HG02759 (cell line): ENCODE results near the gene PRMT2.

ENCODE experiments used
- ATAC-seq: cut with Tn5 transposase; IDR thresholded peaks from one replicate; pipeline ENCODE4 v1.9.1; 2021; ENCODE audit warnings: mild to moderate bottlenecking, moderate library complexity; ENCODE audit not compliant: unreplicated experiment

The PRMT2 gene

GRCh38 chr21:46635324-46636180 lies at the start of gene PRMT2:
TSS of gene PRMT2 (plus strand) at chr21:46635674. CDS start at chr21:46636952, 1,278 bp downstream.
- ATAC-seq = peak; percentile 88

DNA sequence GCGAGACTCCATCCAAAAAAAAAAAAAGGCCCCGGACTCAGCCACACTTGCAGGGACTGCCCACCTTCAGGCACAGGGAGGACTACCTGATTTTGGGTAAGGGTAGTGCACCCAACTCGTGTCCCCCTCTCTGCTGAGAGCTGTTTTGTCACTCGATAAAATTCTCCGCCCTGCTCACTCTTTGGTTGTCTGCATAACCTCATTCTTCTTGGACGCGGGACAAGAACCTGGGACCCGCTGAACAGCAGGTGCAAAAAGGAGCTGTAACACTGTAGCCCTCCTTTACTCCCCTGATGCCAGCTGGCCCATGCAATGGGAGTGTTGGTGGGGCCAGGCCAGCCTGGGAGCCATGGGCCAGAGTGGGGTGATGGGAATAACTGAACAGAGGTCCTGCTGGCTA lies 41.2 kb upstream of the PRMT2 start:
- ATAC-seq = no peak

GRCh38 chr21:46596201-46596600 lies 39.3 kb upstream of the PRMT2 start:
- no peak for ATAC-seq

DNA sequence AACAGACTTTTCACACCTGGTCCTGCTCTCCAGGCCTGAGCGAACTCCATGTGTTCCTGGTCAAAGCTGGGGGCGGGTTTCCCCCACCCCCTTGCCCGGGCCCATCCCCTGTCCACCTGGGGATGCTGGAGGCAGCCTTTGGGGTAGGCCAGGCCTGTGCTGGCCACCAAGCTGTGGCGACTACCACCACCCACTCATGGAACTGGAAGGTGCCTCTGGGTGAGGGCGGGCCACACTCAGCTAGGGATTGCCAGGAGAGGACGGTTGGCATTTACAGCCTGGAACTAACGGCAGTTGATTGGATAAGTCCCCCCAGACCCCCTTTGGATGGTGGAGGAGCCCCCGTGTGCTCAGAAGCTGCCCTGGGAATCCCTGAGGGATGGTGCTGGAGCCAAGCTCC lies 38.4 kb upstream of the PRMT2 start:
- ATAC-seq = no peak

DNA sequence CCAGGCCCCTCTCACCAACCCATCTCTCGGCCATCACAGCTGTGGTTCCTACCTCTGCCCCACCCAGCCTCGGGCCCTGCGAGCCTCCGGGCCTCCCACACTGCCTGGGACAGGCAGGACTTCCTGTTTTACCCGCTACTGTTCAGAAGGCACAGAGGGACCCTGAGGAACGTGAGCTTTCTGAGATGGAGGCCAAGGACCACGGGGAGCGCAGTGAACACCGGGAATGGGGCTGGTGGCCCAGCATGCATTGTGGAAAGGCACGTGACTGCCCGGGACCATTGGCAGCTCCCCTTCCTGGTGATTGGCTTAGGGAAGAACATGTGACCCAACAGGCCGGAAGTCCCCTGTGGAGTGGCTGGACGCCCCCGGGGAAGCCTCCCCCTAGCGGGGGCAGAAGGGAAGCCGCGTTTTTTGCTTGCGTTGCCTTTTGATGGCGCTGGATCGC lies 37.6 kb upstream of the PRMT2 start:
- no peak for ATAC-seq

DNA sequence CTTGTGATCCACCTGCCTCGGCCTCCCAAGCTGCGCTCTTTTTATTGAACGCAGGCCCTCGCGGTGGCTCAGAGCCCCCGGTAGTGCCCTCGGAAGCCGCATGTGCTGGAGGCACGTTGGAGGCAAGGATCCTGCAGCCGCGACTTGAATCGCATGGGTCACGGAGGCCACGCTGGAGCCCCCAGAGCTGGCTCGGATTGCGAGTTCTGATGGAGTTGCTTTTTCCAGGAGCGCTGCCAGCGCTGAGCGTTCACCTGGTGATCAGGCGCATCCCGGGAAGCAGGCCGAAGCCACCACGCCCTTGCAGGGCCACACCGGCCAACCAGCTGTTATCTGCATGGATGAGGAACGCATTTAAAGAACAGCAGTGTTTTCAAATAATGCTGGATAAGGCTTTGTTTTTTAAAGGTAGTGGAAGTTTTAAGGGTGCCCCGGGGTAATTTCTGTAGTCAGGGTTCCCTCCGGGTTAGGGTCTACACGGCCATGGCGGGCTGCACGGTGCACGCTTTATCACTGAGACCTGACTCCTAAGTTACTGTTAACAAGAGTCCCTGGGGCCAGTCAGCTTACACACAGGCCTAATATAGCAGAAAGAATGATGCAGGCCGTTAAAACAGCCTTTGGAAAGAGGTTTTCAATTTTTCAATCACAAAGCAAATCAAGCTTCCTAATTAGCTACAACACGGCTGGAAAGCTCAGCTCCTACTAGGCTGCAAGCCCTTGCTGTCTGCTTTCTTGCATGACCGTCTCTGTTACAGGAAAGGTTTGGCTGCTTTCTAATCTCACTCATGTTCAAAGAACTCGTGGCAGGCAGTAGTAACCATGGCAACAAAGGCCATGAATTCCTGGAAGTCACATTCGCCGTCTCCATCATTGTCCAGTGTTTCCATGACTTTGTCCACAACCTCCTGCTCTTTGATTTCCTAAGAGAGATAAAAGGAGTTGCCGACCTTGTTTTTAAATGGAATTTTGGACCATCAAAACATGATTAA lies 36.6 kb upstream of the PRMT2 start:
- ATAC-seq = no peak

DNA sequence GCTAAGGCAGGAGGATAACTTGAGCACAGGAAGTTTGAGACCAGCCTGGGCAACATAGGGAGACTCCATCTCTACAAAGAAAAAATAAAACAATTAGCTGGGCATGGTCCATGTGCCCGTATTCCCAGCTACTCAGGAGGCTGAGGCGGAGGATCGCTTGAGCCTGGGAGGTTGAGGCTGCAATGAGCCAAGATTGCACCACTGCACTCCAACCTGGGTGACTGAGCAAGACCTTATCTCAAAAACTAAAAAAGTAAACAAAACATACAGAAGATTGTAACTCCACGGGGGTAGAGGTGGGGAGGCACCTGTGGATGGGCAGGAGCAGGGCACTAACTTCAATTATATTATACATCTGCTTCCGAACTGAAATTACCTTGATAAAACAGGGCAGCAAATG lies 35.2 kb upstream of the PRMT2 start:
- no peak for ATAC-seq

DNA sequence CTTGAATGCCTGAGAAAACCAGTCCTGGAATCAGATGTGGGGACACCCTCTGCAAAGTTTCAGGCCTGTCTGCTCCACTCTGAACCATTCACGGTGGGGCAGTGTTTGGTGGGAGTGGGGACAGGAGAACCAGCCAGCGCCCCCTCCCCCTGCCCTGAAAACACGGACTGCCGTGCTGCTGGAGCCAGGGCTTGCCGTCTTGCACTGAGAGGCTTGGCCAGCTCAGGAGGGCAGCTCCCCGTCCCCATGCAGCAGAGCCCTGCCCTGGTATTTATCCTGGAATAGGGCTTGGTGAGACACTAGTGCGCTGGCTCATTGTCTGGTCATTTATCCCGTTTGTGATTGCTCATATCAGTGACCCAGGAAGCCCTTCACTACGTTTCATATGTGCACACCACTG lies 34.5 kb upstream of the PRMT2 start:
- ATAC-seq = no peak

- no peak for ATAC-seq
Observed at GRCh38 chr21:46603228-46603627, 32.2 kb upstream of the PRMT2 start.

DNA sequence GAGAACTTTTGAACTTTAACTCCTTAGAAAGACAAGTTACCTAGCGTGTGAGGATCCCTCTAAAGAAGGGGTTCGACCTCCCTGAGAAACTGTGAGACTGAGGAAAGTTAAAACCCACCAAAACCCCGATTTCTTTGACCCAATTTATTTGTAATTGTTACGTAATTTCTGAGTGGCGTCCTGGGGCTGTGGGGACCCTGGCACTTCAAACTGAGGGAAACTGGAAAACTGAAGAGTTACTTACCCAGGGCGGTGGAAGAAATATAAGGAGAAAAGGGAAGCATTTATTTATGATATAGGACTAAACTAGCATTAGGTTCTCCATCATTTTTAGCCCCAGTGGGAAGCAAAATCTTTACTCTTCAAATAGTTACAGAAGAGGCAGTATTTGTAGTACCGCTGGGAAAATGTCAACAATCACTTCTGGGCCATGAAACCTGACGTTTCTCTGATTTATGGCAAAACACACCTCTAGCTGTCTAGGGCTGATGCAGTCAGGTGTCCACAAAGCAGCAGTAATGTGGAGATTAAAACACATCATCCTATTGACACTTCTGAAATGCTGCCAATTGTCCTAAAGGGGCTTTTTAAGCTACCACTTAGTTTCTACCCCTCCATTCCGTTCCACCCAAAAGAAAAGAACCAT lies 31.0 kb upstream of the PRMT2 start:
- ATAC-seq = no peak

- no peak for ATAC-seq
Observed at GRCh38 chr21:46604975-46605766, 30.3 kb upstream of the PRMT2 start, which contains the start of gene S100B. TSS of gene S100B (minus strand) at chr21:46605082. CDS start at chr21:46602415, 2,667 bp downstream.

DNA sequence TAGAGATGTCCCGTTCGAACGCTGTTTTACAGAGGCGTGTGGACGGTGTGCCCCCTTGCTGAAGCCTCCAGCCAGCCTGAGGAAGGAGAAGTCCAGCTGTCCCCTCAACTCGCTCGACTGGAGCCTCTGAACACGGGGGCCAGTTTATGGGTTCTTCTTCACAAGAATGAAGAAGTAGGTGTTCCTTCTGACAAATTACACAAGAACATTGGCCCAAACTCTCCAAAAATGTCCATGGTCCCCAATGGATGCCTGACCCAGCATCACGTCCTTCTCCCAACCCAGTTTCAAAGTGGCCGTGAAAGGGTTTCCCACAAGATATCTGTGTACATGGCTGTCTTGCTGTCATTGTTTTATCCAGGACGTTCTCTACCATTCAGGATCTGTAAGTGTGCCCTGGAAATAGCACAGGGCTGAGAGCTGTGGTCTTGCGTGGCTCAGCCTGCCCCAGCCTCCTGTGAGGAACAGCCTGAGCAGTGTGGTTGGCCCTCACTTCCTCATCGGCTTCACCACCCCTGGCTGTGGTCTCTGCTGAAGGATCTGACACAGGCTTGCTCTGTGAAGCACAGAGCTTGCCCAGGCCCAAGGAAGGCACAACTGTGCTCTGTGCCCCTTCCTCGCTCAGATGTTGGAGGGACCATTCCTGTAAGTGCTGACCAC lies 29.6 kb upstream of the PRMT2 start:
- peak; percentile 81 for ATAC-seq

DNA sequence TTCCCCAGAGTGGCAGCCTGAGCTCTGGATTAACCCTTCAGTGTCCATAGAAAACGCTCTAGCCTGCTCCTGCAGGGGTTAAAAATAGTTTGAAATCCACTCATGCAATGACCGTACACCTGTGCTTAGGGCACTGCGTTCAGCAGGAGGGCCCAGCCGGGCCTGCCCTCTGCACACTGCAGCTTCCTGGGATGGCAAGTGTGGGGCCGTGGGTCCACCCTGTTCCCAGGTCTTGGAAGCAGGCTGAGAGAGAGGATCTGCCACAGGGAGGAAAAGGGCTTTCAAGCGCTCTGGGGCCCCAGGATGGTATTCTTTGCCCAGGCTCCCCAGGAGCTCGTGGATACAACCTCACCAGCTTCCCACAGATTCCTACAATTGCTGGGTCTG lies 29.1 kb upstream of the PRMT2 start:
- peak; percentile 13 for ATAC-seq

DNA sequence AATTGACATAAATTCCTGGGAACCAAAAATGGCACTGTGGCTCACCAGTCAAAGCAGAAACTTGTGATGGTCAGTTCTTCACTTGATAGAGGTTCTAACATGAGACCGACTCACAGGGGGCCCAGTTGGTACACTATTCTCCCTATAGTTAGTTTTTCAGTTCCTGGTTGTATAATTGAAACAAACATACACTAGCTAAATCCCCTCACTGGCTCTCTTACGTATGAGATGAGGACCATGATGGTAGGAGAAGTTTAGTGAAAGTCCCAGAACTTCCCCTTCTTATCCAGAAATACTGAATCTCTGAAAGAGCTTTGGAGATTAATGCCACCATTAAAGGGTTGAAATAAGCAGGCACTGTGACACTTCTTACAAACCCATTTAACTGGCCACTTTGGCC lies 27.8 kb upstream of the PRMT2 start:
- ATAC-seq = no peak

DNA sequence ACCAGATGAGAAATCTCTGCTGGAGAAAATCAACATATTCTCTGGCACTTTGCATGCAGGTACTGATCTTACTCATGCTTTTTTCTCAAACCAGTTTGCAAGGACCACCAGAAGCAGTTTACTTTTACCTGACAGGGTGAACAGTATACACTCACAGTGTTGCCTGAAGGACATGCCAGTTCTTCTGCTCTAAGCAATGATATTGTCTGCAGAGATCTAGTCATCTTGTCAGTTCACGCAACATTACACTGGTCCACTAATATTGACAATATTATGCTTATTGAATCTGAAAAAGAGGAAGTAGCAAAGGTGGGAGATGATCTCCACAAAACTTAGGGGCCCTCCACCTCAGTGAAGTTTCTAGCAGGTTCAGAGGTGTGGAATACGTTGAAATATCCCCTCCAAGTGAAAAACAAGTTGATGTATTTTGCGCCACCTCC lies 26.8 kb upstream of the PRMT2 start:
- no peak for ATAC-seq

GRCh38 chr21:46610018-46610701 lies 25.3 kb upstream of the PRMT2 start:
- no peak for ATAC-seq

DNA sequence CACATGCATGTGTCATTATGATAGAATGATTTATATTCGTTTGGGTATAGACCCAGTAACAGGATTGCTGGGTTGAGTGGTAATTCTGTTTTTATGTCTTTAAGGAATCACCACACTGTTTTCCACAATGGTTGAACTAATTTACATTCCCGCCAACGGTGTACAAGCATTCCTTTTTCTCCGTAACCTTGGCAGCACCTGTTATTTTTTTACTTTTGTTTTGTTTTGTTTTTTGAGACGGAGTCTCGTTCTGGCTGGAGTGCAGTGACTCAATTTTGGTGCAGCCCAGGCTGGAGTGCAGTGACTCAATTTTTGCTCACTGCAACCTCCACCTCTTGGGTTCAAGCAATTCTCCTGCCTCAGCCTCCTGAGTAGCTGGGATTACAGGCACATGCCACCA lies 22.1 kb upstream of the PRMT2 start:
- no peak for ATAC-seq

GRCh38 chr21:46616050-46616449 lies 19.4 kb upstream of the PRMT2 start:
- ATAC-seq = no peak

DNA sequence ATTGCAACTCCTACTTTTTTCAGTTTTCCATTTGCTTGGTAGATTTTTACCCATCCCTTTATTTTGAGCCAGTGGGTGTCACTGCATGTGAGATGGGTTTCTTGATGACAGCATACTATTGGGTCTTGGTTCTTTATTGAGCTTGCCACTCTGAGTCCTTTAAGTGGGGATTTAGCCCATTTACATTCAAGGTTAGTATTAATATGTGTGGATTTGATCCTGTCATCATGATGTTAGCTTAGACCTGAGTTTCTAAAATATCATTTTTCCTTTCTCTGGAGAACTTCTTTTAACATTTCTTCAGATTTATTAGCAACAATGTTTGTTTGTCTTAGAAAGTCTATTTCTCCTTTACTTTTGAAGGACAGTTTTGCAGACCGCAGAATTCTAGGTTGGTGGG lies 18.8 kb upstream of the PRMT2 start:
- ATAC-seq = no peak
